Measurements from ENCODE around the gene IDUA. TPM values are rescaled to one million over a fixed set of nuclear protein-coding genes. Genes with fewer than 3 reads are reported as not detected.
"Not testable (repeated sequence)": the region's sequence is repeated elsewhere in the genome, so short reads cannot be mapped to it uniquely, and the experiment has no call there.

IDUA gene
- total RNA-seq, 1 donor from 2014 or later = 1.0 TPM

DNA sequence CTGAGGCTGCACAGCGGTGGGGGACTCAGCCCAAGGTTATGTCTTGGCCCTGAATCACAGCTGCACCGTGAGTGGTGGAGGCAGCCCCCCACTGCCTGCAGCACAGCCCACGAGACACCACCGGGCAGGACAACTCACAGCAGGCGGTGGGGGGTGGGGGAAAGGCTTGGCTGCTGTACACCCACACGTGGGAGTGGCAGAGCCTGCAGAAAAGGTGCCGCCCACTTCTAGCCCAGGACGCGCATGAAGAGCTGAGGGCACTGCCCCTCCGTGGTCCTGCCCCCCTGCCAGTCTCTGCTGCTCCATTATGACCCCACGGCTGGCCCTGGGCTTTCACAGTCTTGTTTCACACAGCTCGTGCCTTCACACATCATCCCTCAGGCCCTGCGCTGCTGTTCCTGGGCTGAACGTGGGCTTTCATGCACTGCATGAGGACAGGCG lies 65.4 kb downstream of the IDUA start:
- H3K27me3 ChIP-seq (ENCODE audit: control insufficient read depth in 3 of 3, insufficient read depth in 3 of 3, low read length in 3 of 3) = peaks cover 58 to 78% (median 77%) of the 10 kb centered on the region in 3 donors
- no peaks in the 10 kb centered on the region for H3K36me3 ChIP-seq (ENCODE audit: control insufficient read depth in 3 of 3, insufficient read depth in 3 of 3, low read length in 3 of 3)
- no peaks in the 10 kb centered on the region for H3K9me3 ChIP-seq (ENCODE audit: control insufficient read depth in 3 of 3, low read length in 3 of 3)
- H3K4me1 ChIP-seq (ENCODE audit: control insufficient read depth in 3 of 3, insufficient read depth in 3 of 3, low read length in 3 of 3) = peaks cover 13 to 25% (median 19%) of the 10 kb centered on the region in 3 donors
- H3K27ac ChIP-seq (ENCODE audit: low read depth, low read length) = no peak overlapping the region
- no peak overlapping the region for H3K4me3 ChIP-seq (ENCODE audit: low read length in 3 of 3)
- no peak overlapping the region for H3K9ac ChIP-seq (ENCODE audit: low read depth in 1 of 3, low read length in 3 of 3)

DNA sequence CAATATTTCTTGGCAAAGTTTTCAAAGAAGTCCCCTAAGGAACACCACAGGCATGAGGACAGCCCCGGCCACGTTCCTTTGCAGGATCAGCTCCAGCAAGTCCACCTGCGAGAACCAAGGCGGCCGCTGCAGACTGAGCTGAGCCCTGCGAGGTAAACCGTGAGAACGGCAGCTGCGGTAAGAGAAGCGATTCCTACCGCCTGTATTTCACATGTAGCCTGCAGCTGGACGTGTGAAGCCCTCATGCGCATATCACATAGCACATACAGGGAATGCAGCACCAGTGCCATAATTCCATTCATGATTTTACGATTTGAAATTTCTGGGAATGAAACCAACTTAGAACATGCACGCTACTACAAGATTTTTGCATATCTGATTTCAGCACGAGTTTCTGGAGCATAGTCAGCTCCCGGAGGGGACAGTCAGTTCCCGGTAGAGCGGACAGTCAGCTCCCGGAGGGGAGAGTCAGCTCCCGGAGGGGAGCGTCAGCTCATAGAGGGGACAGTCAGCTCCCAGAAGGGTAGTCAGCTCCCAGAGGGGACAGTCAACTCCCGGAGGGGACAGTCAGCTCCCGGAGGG lies 66.3 kb downstream of the IDUA start:
- H3K4me1 ChIP-seq (ENCODE audit: control insufficient read depth in 3 of 3, insufficient read depth in 3 of 3, low read length in 3 of 3) = peaks cover 9 to 17% (median 15%) of the 10 kb centered on the region in 3 donors
- no peak overlapping the region for H3K27ac ChIP-seq (ENCODE audit: low read depth, low read length)
- H3K36me3 ChIP-seq (ENCODE audit: control insufficient read depth in 3 of 3, insufficient read depth in 3 of 3, low read length in 3 of 3) = no peaks in the 10 kb centered on the region
- no peaks in the 10 kb centered on the region for H3K9me3 ChIP-seq (ENCODE audit: control insufficient read depth in 3 of 3, low read length in 3 of 3)
- peak overlapping the region in 1 of 3 donors; percentile 25 for H3K9ac ChIP-seq (ENCODE audit: low read depth in 1 of 3, low read length in 3 of 3)
- peaks cover 62 to 74% (median 72%) of the 10 kb centered on the region in 3 donors for H3K27me3 ChIP-seq (ENCODE audit: control insufficient read depth in 3 of 3, insufficient read depth in 3 of 3, low read length in 3 of 3)
- peak overlapping the region in 2 of 3 donors; percentile 31 to 43 for H3K4me3 ChIP-seq (ENCODE audit: low read length in 3 of 3)

DNA sequence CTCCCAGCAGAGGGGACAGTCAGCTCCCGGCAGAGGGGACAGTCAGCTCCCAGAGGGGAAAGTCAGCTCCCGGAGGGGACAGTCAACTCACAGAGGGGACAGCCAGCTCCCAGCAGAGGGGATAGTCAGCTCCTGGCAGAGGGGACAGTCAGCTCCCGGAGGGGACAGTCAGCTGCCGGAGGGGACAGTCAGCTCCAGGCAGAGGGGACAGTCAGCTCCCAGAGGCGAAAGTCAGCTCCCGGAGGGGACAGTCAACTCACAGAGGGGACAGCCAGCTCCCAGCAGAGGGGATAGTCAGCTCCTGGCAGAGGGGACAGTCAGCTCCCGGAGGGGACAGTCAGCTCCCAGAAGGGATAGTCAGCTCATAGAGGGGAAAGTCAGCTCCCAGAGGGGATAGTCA lies 67.0 kb downstream of the IDUA start:
- not testable (repeated sequence) for H3K27ac ChIP-seq (ENCODE audit: low read depth, low read length); H3K9me3 ChIP-seq (ENCODE audit: control insufficient read depth in 3 of 3, low read length in 3 of 3); H3K9ac ChIP-seq (ENCODE audit: low read depth in 1 of 3, low read length in 3 of 3); H3K4me3 ChIP-seq (ENCODE audit: low read length in 3 of 3); H3K36me3 ChIP-seq (ENCODE audit: control insufficient read depth in 3 of 3, insufficient read depth in 3 of 3, low read length in 3 of 3)
- peaks cover 9 to 17% (median 15%) of the 10 kb centered on the region in 3 donors for H3K4me1 ChIP-seq (ENCODE audit: control insufficient read depth in 3 of 3, insufficient read depth in 3 of 3, low read length in 3 of 3)
- peaks cover 65 to 74% (median 72%) of the 10 kb centered on the region in 3 donors for H3K27me3 ChIP-seq (ENCODE audit: control insufficient read depth in 3 of 3, insufficient read depth in 3 of 3, low read length in 3 of 3)

Other genes starting within 250 kb of the IDUA start
- gene CPLX1, start 160.9 kb upstream of the IDUA start, total RNA-seq = not detected
- 19.8 TPM for gene GAK, start 54.7 kb upstream of the IDUA start, total RNA-seq
- 18.3 TPM for gene TMEM175, start 54.6 kb upstream of the IDUA start, total RNA-seq
- 2.1 TPM for gene DGKQ, start 13.5 kb upstream of the IDUA start, total RNA-seq
- gene SLC26A1, start 6.4 kb downstream of the IDUA start, total RNA-seq = not detected
- 54.3 TPM for gene FGFRL1, start 24.6 kb downstream of the IDUA start, total RNA-seq
- 3.7 TPM for gene RNF212, start 126.5 kb downstream of the IDUA start, total RNA-seq
- 29.2 TPM for gene SPON2, start 185.5 kb downstream of the IDUA start, total RNA-seq

Measured in skeletal muscle tissue (tissue), 4 donors.